Daoy (cell line): ENCODE data around the gene MPHOSPH9. TPM values are rescaled to one million over a fixed set of nuclear protein-coding genes. Genes with fewer than 3 reads are reported as not detected.

Source experiments
- DNase-seq: peaks from one replicate; pipeline ENCODE4 v3.0.0-alpha.2; 2015; ENCODE audit warnings: low read depth
- total RNA-seq: library from RNA; depleted of rRNA; stranded (reverse); fragments of >200 nt; shearing (Covaris generic); gene quantifications from 2 replicates; pipeline ENCODE4 v1.2.3, GENCODE V29; 2014

MPHOSPH9 gene
- total RNA-seq, 1 experiment from 2014 or later = 54.3 TPM

DNA sequence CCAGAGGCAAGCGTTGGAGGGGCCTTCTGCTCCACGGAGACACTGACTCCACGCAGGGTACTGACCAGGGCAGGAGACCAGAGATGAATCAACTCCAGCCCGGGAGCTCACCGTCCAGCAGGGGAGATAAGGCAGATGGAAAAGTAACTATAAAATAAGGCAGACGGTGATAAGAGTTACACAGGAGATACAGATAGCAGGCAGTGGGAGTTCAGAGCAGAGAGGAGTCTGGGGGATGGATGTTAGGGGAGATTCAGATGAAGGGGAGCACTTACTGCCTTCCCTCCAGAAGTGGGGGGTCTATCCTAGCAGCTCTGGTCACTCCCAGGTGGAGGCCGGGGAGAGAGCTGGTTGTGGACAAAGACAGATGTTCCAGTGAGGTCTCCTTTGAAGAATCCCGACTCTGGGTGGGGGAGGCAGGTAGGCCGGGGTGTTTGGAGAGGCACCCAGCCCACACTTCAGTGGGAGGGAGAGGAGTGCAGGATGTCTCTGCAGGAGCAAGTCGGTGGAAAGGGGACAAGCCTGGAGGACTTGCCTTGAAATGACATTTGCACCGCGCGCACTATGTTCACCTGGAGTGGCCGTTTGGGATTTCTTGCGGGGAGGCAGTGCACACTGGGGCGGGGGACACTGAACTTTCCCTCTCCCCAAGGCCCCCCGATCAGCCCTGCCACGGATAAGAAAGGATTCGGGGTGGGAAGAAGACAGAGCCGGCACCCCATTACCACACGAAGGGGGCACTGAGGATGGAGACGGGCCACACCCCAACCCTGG lies 83.3 kb downstream of the MPHOSPH9 start:
- no peak for DNase-seq

GRCh38 chr12:123149088-123149487 lies 83.9 kb downstream of the MPHOSPH9 start:
- no peak for DNase-seq

DNA sequence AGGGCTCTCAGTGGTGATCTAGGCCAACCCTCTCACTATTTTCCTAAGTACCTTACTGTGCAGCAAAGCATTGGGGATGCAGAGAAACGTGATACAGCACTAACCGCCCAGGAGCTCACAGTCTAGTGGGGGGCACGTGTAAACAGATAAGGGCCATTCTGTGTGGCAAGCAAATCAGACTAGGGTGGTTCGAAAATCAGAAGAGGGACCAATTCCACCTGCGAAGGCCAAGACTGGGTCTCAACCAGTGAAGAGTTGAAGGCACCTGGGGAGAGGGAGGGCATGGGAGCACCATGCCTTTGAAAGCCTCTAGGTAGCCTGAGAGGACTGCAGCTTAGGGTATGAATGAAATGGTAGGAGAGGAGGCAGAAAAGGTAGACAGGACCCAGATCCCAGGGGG lies 84.3 kb downstream of the MPHOSPH9 start:
- DNase-seq = no peak

DNA sequence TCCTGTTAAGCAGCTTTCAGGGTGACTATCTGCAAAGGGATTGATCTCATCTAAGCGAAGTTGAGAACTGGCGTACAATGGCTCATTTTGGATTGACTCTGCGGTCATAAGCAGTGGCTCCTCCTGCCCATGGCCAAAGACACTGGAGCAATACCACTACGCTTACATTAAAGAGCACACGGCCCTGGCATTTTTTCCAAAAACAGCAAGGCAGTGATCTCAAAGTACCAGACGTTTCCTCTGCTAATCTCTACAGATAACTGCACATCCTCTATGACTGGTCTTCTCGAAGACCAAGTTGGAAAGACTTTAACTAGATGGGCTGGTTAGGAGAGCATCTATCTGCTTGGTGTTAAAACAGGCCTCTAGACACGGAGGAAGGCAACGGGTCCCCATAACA lies 84.7 kb downstream of the MPHOSPH9 start:
- DNase-seq = no peak

GRCh38 chr12:123145211-123145610 lies 87.7 kb downstream of the MPHOSPH9 start:
- no peak for DNase-seq

DNA sequence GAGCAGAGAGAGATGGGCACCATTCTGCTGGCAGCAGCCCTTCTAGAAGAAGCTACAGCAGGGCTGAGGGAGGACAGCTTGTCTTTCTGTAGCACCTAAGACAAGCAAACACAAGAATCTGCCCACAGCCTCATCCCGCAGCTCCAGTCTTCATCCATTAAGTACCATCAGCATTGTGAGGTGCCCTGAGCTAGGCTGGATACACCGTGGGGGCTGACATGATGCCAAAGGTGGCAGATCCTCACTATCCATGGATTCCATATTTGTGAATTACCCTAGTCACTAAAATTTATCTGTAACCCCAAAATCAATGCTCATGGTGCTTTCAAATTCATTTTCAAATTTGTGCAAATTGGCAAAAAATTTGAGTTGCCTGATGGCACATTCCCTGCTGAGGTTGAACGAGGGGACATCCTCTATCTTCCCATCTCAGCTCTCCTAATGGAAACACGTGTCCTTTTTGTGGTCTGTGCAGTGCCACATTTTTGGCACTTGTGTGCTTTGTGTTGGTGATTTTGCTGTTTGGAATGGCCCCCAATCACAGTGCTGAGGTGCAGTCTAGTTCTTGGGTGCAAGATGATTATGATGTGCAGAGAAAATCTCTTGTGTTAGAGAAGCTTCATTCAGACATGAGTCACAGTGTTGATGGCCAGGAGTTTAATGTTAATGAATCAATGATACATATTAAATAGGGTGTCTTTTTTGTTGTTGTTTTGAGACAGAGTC lies 89.0 kb downstream of the MPHOSPH9 start:
- no peak for DNase-seq

DNA sequence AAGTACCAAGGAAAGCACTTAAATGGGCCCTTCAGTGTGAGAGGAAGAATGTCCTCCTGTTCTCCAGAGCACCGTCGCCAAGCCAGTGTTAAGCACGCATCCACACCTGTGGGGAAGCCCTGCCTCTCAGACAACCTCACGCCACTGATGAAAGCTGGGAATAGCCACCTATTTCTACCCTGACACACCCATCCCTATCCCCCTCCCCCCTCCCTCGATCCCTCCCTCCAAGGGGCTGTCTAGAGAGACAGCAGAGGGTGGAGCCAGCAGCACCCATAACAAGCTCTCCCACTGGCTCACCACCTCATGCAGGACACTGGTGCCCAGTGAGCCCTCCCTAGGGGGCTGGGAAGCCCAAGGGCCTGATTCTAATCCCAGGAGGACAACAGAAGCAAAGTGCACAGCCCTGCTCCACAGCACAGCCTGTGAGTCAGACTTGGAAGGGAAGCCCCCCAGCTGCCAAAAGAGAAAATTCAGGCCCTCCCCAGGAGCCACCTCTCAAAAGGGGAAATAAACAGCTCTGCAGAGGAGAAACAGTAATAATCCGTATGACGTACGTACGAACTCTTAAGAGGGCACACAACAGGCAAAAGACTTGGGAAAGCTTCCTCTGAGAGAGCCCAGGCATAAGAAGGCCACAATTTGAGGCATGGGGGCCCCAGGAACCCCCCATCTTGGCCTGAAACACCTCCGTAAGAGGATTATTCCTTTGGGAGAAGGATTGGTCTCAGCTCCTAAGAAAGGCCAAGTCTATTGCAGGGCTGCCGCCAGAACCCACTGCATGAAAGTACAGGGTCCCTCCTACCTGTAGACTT lies 89.8 kb downstream of the MPHOSPH9 start:
- no peak for DNase-seq

DNA sequence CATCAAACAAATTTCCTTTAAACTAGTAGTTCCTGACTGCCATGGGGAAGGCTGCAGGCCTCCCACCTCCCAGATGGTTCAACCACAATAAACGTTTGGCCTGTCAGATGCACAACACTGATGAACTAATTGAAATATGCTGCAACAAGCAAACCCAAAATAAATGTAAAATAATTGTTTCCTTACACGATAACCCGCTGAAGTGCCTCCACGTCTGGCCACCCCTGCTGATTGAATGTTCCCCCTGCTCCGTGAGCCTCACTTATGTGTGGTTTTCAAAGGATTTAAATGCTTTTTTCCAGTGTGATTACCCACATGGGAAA lies 90.5 kb downstream of the MPHOSPH9 start:
- DNase-seq = no peak

DNA sequence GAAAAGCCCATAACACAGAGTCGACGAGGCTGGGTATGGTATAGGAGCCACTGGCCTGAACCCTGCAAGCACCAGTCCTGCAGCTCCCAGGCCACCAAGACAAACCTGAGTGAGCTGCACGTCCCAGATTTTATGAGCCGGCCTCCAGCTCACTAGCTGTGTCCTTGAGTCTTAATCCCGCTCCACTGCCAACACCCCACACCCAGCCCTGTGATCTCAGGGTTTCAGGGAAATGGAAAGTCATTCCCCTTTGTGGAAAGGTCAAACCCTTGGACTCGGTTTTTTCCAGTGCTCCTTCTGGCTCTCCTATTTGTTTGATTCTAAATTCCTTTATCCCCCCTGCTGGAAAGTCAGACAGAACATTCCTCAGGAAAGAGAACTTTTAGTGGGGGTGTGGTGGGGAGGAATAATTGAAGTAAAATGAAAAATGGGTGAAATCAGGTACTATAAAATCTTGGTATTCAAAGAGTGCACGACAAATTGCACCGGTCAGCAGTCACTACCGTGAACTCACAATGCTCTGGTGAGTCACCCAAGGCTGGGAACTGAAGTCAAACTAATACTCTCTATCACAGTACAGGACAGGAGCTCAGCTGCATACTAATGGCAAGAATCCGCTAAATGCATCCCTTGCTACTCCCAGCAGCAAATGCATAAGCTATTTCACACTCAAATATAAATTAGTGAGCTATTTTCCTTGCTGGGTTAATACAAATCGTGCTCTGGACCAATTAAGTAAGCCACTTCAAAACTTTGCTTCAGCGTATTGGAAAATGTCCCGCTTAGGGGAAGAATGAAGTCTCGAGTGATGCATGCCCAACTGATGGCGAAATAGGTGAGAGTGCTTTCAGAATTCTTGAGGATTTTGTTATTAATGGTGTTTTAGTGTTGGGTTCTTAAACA lies 91.1 kb downstream of the MPHOSPH9 start:
- peak; percentile 74 for DNase-seq

DNA sequence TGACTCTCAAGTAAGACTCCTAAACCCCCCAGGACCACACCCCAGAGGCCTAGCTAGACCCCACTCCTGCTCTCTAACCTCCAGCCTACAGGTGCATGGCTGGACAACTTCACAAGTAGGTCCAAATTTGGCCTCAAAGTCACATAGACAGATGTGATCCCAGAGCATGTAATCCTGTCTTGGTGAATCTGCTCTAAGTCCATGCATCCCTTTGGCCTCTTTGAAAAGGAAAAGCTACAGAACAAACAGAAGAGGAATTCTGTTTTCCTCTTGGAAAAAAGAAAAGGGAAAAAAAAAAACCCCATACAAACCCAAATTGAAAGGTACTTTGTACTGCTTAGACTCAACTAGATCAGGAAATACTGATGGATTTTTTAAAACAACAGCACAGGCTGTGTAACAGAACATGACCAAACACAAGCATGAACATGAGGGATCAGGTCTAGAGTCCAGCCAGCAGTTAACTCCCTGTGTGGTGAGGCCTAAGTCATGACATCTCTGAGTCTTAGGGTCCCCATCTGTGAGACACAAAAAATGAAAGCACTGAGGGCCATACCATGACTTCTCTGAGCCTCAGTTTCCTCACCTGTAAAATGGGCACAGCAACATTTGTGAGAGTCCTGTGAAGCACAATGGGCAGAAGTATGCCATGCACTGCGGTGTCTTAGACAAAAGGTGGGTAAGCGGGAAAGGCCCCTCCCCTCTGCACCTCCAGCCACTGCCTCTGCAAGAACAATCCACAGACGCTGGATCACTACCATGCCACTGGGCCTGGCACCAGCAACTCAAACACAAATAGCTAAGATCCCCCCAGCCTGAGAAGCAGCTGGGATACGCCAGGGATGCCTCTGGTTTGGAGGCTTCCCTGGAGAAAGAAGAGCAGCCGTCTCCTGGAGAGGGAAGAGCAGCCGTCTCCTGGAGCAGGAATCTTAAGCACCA lies 92.0 kb downstream of the MPHOSPH9 start:
- no peak for DNase-seq

GRCh38 chr12:123139926-123140675 lies 92.8 kb downstream of the MPHOSPH9 start:
- DNase-seq = peak; percentile 65

DNA sequence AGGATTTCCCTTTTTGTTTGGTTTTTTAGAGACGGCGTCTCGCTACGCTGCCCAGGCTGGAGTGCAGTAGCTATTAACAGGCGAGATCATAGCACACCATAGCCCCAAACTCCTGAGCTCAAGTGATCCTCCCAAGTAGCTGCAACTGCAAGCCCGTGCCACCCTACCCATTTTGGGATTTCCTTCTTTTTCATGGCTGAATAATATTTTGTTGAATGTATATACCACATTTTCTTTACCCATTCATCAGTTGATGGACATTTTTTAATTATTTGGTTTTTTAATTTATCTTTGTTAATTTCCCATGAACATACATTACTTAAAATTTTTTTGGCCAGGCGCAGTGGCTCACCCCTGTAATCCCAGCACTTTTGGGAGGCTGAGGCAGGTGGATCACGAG lies 97.3 kb downstream of the MPHOSPH9 start:
- DNase-seq = no peak

DNA sequence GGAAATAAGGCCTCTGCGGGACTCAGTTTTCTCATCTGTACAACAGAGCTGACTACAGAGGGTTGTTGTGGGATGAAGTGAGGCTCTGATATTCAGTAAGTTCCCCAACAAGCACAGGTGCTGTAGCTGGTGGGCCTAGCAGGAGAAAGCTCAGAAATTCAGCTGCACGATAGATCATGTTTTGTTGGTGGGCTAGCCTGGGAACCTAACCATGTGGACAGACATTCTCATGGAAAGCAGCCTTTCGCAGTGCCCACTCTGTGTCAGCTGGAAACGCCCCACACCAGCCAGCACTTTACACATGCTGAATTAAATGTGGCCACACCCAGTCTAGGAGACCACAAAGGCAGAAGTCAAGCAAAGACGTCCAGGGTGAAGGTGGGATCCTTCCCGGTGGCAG lies 98.1 kb downstream of the MPHOSPH9 start:
- no peak for DNase-seq

- DNase-seq = peak; percentile 53
These were observed 98.7 kb downstream of the MPHOSPH9 start for GRCh38 chr12:123134271-123134671.

GRCh38 chr12:123133701-123134100 lies 99.2 kb downstream of the MPHOSPH9 start:
- no peak for DNase-seq

GRCh38 chr12:123132951-123133619 lies 99.9 kb downstream of the MPHOSPH9 start:
- no peak for DNase-seq

- DNase-seq = no peak
These were observed 101.0 kb downstream of the MPHOSPH9 start for GRCh38 chr12:123131879-123132402.

GRCh38 chr12:123131291-123131832 lies 101.6 kb downstream of the MPHOSPH9 start:
- no peak for DNase-seq

DNA sequence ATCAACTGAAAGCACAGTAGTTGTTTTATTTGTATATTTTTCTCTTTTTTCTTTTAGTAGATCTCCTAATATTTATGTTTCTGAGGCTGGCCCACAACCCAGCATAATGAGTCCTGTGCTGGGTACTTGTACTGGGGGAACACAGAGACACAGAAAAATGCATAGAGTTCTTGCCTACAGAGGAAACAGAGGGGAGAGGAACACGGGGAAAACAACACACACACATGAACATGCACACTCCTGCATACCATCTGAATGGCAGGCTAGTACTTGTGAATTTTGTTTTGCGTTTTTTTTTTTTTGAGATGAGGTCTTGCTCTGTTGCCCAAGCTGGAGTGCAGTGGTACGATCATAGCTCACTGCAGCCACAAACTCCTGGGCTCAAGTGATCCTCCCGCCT lies 103.3 kb downstream of the MPHOSPH9 start:
- no peak for DNase-seq
